Pancreas (tissue), 10 donors: ENCODE data around the gene BCAR3. TPM values are rescaled to one million over a fixed set of nuclear protein-coding genes. Genes with fewer than 3 reads are reported as not detected.

Source experiments
- ATAC-seq, 4 donors: fragments of 200-7000 bp; cut with Tn5 transposase; one replicate each; pipeline versions ENCODE4 v1.8.0 to v1.9.1; 2020; ENCODE audit warnings: mild to moderate bottlenecking in 4 of 4, moderate library complexity in 4 of 4
- DNase-seq, 6 donors: peaks; one replicate each; pipeline ENCODE4 v3.0.0-alpha.2; 2020
- FAIRE-seq: peaks from 2 replicates; lab custom pipeline; 2012; peaks lifted over from hg19 to GRCh38; lab: Jason Lieb, UNC
- H3K27ac ChIP-seq, 4 donors: fragments of 200-600 bp; sonication (generic); 1 replicate in 3 of 4; 2 replicates in 1 of 4; pipeline versions ENCODE4 v1.5.0 to v1.8.0; 2020
- H3K27me3 ChIP-seq, 4 donors: fragments of 200-600 bp; one replicate each; pipeline ENCODE4 v1.8.0; 2021
- H3K36me3 ChIP-seq, 3 donors: fragments of 200-600 bp; sonication (generic) in 1 of 3; one replicate each; pipeline versions ENCODE4 v1.5.0 to v1.8.0; 2020 to 2021
- H3K4me1 ChIP-seq, 3 donors: fragments of 200-600 bp; one replicate each; pipeline ENCODE4 v1.8.0; 2021
- H3K4me3 ChIP-seq, 4 donors: fragments of 200-600 bp; sonication (generic) in 2 of 4; one replicate each; pipeline versions ENCODE4 v1.5.0 to v1.8.0; 2020 to 2021
- H3K9me3 ChIP-seq, 4 donors: fragments of 200-600 bp; one replicate each; pipeline ENCODE4 v1.8.0; 2021
- CTCF ChIP-seq, 4 donors: fragments of 200-600 bp; sonication (generic) in 3 of 4; IDR thresholded peaks; one replicate each; pipeline versions ENCODE4 v1.5.0 to v1.8.0; 2021; ENCODE audit warnings: antibody characterized with exemption in 4 of 4
- WGBS, 2 donors: extraction: QIAGEN DNeasy Blood & Tissue Kit; methylation state at CpG; one replicate each; pipeline ENCODE4 v1.1.7; 2013; 5-methylcytosine and 5-hydroxymethylcytosine counted together
- intact Hi-C, 3 donors: fragments of 100-400 bp; cut with DNase I; formaldehyde crosslinking; loops; one replicate each; pipeline versions ENCODE4 v1.11.1 to v1.14.2; 2022
- polyA plus RNA-seq, 2 donors: library from polyadenylated mRNA; stranded (reverse); fragments of 200-250 nt; gene quantifications; one replicate each; pipeline ENCODE4 v1.2.3, GENCODE V29; 2013
- total RNA-seq, 6 donors: library from RNA; stranded (reverse); fragmentation: NEBNext Ultra II Directional in 4 of 6; extraction: Animal tissue kit (Norgen Biotek cat#: 25700) in 4 of 6; gene quantifications; one replicate each; pipeline versions ENCODE4 v1.2.1 to v1.2.4, GENCODE V29; 2021 to 2023
- donor health status: healthy with polysubstance abuse.
- donor health status: DM: no; HTN: no; CAD: no; lungs with moderate emphysema.
- donor health status: DM: no; HTN: no; CAD: no.
- donor health status: control.
- donor health status: control.
- donor health status: Bipolar disorder and iron deficiency.
- donor health status: DM: yes; HTN: yes; CAD: no.
- donor health status: DM: no; HTN: no; CAD: no.
- donor health status: DM: no; HTN: no; CAD: no.
- donor health status: DM: yes; HTN: yes; CAD: no.

The BCAR3 gene
- total and polyA plus RNA-seq, 8 donors, result 2.4 to 8.2 (median 4.9) TPM

GRCh38 chr1:93694819-93695218, 13.2 kb upstream of the BCAR3 start:
- intact Hi-C loops, result no loop called here
- Histone ChIP-seq H3K4me1 (no peaks in the 10 kb centered on the region), H3K27ac (no peak overlapping the region), H3K36me3 (no peaks in the 10 kb centered on the region), H3K4me3 (no peak overlapping the region), H3K27me3 (no peaks in the 10 kb centered on the region), H3K9me3 (no peaks in the 10 kb centered on the region)
- no peak for TF ChIP-seq CTCF (IDR thresholded peaks at IDR 0.05)
- no peak for ATAC-seq
- WGBS, 2 donors, result 61 to 71% methylated on average over 3 of the region's 3 CpGs
- no peak for DNase-seq
- no peak for FAIRE-seq

- no peak for TF ChIP-seq CTCF (IDR thresholded peaks at IDR 0.05)
- Histone ChIP-seq H3K36me3 (no peaks in the 10 kb centered on the region), H3K9me3 (no peaks in the 10 kb centered on the region), H3K4me3 (no peak overlapping the region), H3K4me1 (no peaks in the 10 kb centered on the region), H3K27me3 (no peaks in the 10 kb centered on the region), H3K27ac (no peak overlapping the region)
- intact Hi-C loops, result no loop called here
- no peak for ATAC-seq
- 77 to 85% methylated on average over 7 of the region's 7 CpGs for WGBS, 2 donors
- FAIRE-seq, result no peak
- no peak for DNase-seq
These were observed 12.4 kb upstream of the BCAR3 start for GRCh38 chr1:93694039-93694438.

- H3K36me3 ChIP-seq, result no peaks in the 10 kb centered on the region
- no peak overlapping the region for H3K27ac ChIP-seq
- DNase-seq, result no peak
- H3K4me3 ChIP-seq, result no peak overlapping the region
- H3K9me3 ChIP-seq, result no peaks in the 10 kb centered on the region
- peak in 1 of 4 donors; percentile 34 for ATAC-seq
- H3K4me1 ChIP-seq, result no peaks in the 10 kb centered on the region
- no peaks in the 10 kb centered on the region for H3K27me3 ChIP-seq
- intact Hi-C loops, result no loop called here
- 85 to 88% methylated on average over 7 of the region's 7 CpGs for WGBS, 2 donors
- TF ChIP-seq CTCF (IDR thresholded peaks at IDR 0.05), result no peak
- FAIRE-seq, result no peak
These were observed 11.4 kb upstream of the BCAR3 start for GRCh38 chr1:93692983-93693591.

GRCh38 chr1:93692451-93692861, 10.8 kb upstream of the BCAR3 start:
- no peaks in the 10 kb centered on the region for H3K9me3 ChIP-seq
- no peak for DNase-seq
- no peaks in the 10 kb centered on the region for H3K36me3 ChIP-seq
- H3K27ac ChIP-seq, result no peak overlapping the region
- intact Hi-C loops, result no loop called here
- no peak for FAIRE-seq
- no peaks in the 10 kb centered on the region for H3K27me3 ChIP-seq
- ATAC-seq, result no peak
- TF ChIP-seq CTCF (IDR thresholded peaks at IDR 0.05), result no peak
- no peaks in the 10 kb centered on the region for H3K4me1 ChIP-seq
- WGBS, 2 donors, result 66 to 68% methylated on average over 2 of the region's 2 CpGs
- H3K4me3 ChIP-seq, result no peak overlapping the region

- FAIRE-seq (no peak), DNase-seq (no peak), ATAC-seq (no peak)
- Histone ChIP-seq H3K4me3 (no peak overlapping the region), H3K27me3 (no peaks in the 10 kb centered on the region), H3K27ac (no peak overlapping the region), H3K9me3 (no peaks in the 10 kb centered on the region), H3K36me3 (no peaks in the 10 kb centered on the region), H3K4me1 (no peaks in the 10 kb centered on the region)
- intact Hi-C loops, result no loop called here
- 70 to 80% methylated on average over 4 of the region's 4 CpGs for WGBS, 2 donors
- TF ChIP-seq CTCF (IDR thresholded peaks at IDR 0.05), result no peak
These were observed 10.4 kb upstream of the BCAR3 start for GRCh38 chr1:93692026-93692425.
